Endothelial cell of umbilical vein (primary cell): ENCODE measurements around the gene GRSF1. TPM values are rescaled to one million over a fixed set of nuclear protein-coding genes. Genes with fewer than 3 reads are reported as not detected.

Source experiments
- BruUV-seq: library from RNA; stranded (reverse); fragments of 400-500 nt; replicated peaks from 2 replicates; lab custom pipeline; 2021; lab: Mats Ljungman, UMichigan
- CTCF ChIA-PET: fragments of 300-600, 350-600 bp; sonication (Branson Sonifier 250); formaldehyde crosslinking; loops from one replicate; lab custom pipeline; 2021; ENCODE audit warnings: antibody characterized with exemption, inconsistent platforms; lab: Charles Lee
- POLR2A ChIA-PET: fragments of 300-600, 350-600 bp; sonication (Branson Sonifier 250); formaldehyde crosslinking; loops from one replicate; lab custom pipeline; 2021; ENCODE audit warnings: antibody characterized with exemption, inconsistent platforms; lab: Charles Lee
- DNase-seq: peaks from one replicate; pipeline ENCODE4 v3.0.0-alpha.2; 2011; ENCODE audit warnings: low read depth, low spot score
- FAIRE-seq: peaks from 2 replicates; lab custom pipeline; 2011; peaks lifted over from hg19 to GRCh38; lab: Jason Lieb, UNC
- H2AFZ ChIP-seq: 2 replicates; pipeline ENCODE4 v1.6.0; 2012; ENCODE audit warnings: low read depth, low read length, control low read depth, inconsistent platforms
- H3K27ac ChIP-seq: 2 replicates; pipeline ENCODE4 v1.5.1; 2011; ENCODE audit warnings: low read depth, mild to moderate bottlenecking, control low read depth, low read length, moderate library complexity; ENCODE audit not compliant: insufficient read depth
- H3K27me3 ChIP-seq, 2 experiments: 2 replicates each; pipeline versions ENCODE4 v1.6.0 to v1.6.1; 2011; ENCODE audit warnings: low read length in 2 of 2, mixed read lengths in 1 of 2; ENCODE audit not compliant: control insufficient read depth in 2 of 2, insufficient read depth in 2 of 2
- H3K36me3 ChIP-seq, 2 experiments: 2 replicates in 1 of 2; 3 replicates in 1 of 2; pipeline ENCODE4 v1.5.1; 2011; ENCODE audit warnings: low read length in 2 of 2, mild to moderate bottlenecking in 1 of 2, moderate library complexity in 1 of 2; ENCODE audit not compliant: control insufficient read depth in 2 of 2, insufficient read depth in 2 of 2; ENCODE audit errors: extremely low read depth in 1 of 2
- H3K4me1 ChIP-seq: 3 replicates; pipeline ENCODE4 v1.5.1; 2011; ENCODE audit warnings: mild to moderate bottlenecking, low read length; ENCODE audit not compliant: control insufficient read depth, insufficient read depth; ENCODE audit errors: extremely low read depth
- H3K4me2 ChIP-seq: 2 replicates; pipeline ENCODE4 v1.6.1; 2011; ENCODE audit warnings: low read length, control low read depth, mixed read lengths; ENCODE audit not compliant: insufficient read depth
- H3K4me3 ChIP-seq, 3 experiments: fragments of 200-600 bp in 1 of 3; sonication (generic), shearing (Covaris generic) in 1 of 3; replicated peaks in 1 of 3; 2 replicates each; pipeline ENCODE4 v1.5.1; 2011 to 2016; ENCODE audit warnings: control low read depth in 3 of 3, low read length in 3 of 3, mild to moderate bottlenecking in 2 of 3, inconsistent platforms in 1 of 3, low read depth in 1 of 3, moderate library complexity in 1 of 3; ENCODE audit not compliant: insufficient read depth in 1 of 3
- H3K79me2 ChIP-seq: 2 replicates; pipeline ENCODE4 v1.6.0; 2012; ENCODE audit warnings: low read length, inconsistent platforms; ENCODE audit not compliant: control insufficient read depth, insufficient read depth
- H3K9ac ChIP-seq: replicated peaks from 2 replicates; pipeline ENCODE3; 2011; ENCODE audit warnings: low read length, control low read depth; ENCODE audit not compliant: insufficient read depth; ENCODE audit errors: extremely low read depth
- H3K9me1 ChIP-seq: replicated peaks from 3 replicates; pipeline ENCODE4 v1.6.0; 2011; ENCODE audit warnings: mild to moderate bottlenecking, low read length; ENCODE audit not compliant: control insufficient read depth, insufficient read depth; ENCODE audit errors: extremely low read depth
- H3K9me3 ChIP-seq: replicated peaks from 2 replicates; pipeline ENCODE4 v1.5.1; 2012; ENCODE audit warnings: low read length, inconsistent platforms; ENCODE audit not compliant: control insufficient read depth, insufficient read depth
- H4K20me1 ChIP-seq: replicated peaks from 2 replicates; pipeline ENCODE3; 2011; ENCODE audit warnings: mild to moderate bottlenecking, low read length; ENCODE audit not compliant: control insufficient read depth, insufficient read depth; ENCODE audit errors: extremely low read depth
- EZH2 ChIP-seq: IDR thresholded peaks from 2 replicates; pipeline ENCODE4 v1.6.1; 2012; ENCODE audit warnings: borderline replicate concordance, low read depth, mild to moderate bottlenecking, moderate library complexity, low read length, inconsistent platforms; ENCODE audit not compliant: severe bottlenecking
- FOS ChIP-seq: IDR thresholded peaks from 2 replicates; pipeline ENCODE4 v1.6.1; 2011; ENCODE audit warnings: mild to moderate bottlenecking, low read length, moderate library complexity, borderline replicate concordance; ENCODE audit not compliant: insufficient read depth
- GATA2 ChIP-seq: IDR thresholded peaks from 2 replicates; pipeline ENCODE4 v1.7.0; 2011; ENCODE audit warnings: low read depth, mild to moderate bottlenecking, moderate library complexity, mixed read lengths, low read length; ENCODE audit not compliant: insufficient read length, insufficient read depth
- MYC ChIP-seq: IDR thresholded peaks from one replicate; pipeline ENCODE4 v1.6.1; 2011; ENCODE audit warnings: mild to moderate bottlenecking, low read depth, low read length
- dilution Hi-C: fragments of 300-500 bp; cut with MboI; formaldehyde crosslinking; loops from one replicate; pipeline ENCODE4 v1.15.0; 2019; ENCODE audit warnings: low sequenced_read_pairs; ENCODE audit not compliant: extremely low pct_ligation_motif_present
- intact Hi-C: fragments of 100-400 bp; cut with micrococcal nuclease; formaldehyde crosslinking; loops from one replicate; pipeline ENCODE4 v1.10.0; 2022
- polyA plus RNA-seq, 4 experiments: library from polyadenylated mRNA; depleted of rRNA in 3 of 4; stranded (reverse) in 3 of 4; unstranded in 1 of 4; fragments of >200 nt; gene quantifications; 2 replicates each; pipeline versions ENCODE4 v1.2.1 to v1.2.3, GENCODE V29; 2011 to 2012; ENCODE audit warnings: missing spikeins in 1 of 4
- total RNA-seq: library from RNA; stranded (reverse); gene quantifications from 2 replicates; pipeline ENCODE4 v1.2.3, GENCODE V29; 2021

Gene GRSF1
- total and polyA plus RNA-seq, 2 donors (not counting 3 experiments of a cell fraction or from before 2014, with no cell fraction given) = 29.1 to 70.7 TPM

DNA sequence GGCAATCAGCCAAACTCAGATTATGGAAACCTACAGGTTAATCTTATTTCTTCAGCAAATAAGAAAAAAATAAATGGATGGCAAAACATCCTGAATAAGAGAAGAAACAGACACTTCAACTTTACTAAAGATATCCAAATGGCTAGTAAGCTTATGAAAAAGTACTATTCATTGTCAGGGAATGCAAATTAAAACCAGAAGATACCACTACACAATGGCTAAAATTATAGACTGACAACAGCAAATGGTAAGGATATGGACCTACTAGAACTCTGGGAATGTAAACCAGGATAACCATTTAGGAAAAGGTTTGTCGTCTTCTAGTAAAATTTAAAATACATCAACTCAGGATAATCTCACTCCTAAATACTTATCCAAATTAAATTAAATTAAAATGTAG, 24.3 kb downstream of the GRSF1 start:
- TF ChIP-seq MYC = no peak
- no peak for TF ChIP-seq GATA2
- H3K9me1 ChIP-seq = no peaks in the 10 kb centered on the region
- intact Hi-C loops (no loop called here), dilution Hi-C loops (no loop called here)
- ChIA-PET CTCF (no interaction called here), POLR2A (no interaction called here)
- no peaks in the 10 kb centered on the region for H4K20me1 ChIP-seq
- FAIRE-seq (no peak), DNase-seq (no peak)
- BruUV-seq = no TSS peak
- H3K4me1 ChIP-seq = no peaks in the 10 kb centered on the region
- no peak overlapping the region for H3K4me2 ChIP-seq
- no peaks in the 10 kb centered on the region for H3K9me3 ChIP-seq
- H3K79me2 ChIP-seq = no peaks in the 10 kb centered on the region
- no peak overlapping the region for H3K4me3 ChIP-seq
- no peak overlapping the region for H2AFZ ChIP-seq
- H3K36me3 ChIP-seq = peaks cover 6 to 10% of the 10 kb centered on the region in 2 experiments
- no peak overlapping the region for H3K9ac ChIP-seq
- H3K27me3 ChIP-seq = no peaks in the 10 kb centered on the region
- H3K27ac ChIP-seq = no peak overlapping the region

DNA sequence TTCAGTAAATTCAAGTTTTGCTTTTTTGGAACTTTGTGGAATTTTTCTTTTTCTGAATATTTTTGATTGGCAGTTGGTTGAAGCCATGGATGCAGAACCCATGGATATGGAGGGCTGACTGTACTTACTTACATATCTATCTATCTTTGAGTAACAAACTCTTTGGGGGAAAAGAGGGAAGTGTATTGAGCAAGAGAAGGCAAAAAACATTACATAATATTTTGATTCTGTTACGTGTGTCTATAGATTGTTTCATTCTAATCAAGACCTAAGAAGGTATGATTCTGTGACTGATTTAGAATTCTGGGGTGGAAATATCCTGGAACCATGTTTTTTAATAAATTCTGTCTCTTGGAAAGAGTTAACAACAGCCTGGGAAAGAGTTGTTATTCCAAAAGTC, 31.5 kb downstream of the GRSF1 start:
- Histone ChIP-seq H3K9ac (no peak overlapping the region), H3K79me2 (no peaks in the 10 kb centered on the region), H3K4me3 (no peak overlapping the region), H4K20me1 (no peaks in the 10 kb centered on the region), H3K9me3 (no peaks in the 10 kb centered on the region), H3K27me3 (no peaks in the 10 kb centered on the region), H3K27ac (no peak overlapping the region), H2AFZ (no peak overlapping the region), H3K4me1 (no peaks in the 10 kb centered on the region), H3K4me2 (no peak overlapping the region), H3K9me1 (no peaks in the 10 kb centered on the region), H3K36me3 (no peaks in the 10 kb centered on the region)
- FAIRE-seq = no peak
- BruUV-seq = no TSS peak
- ChIA-PET POLR2A (no interaction called here), CTCF (no interaction called here)
- TF ChIP-seq FOS (no peak), EZH2 (no peak)
- dilution Hi-C loops (no loop called here), intact Hi-C loops (no loop called here)
- no peak for DNase-seq
